ENCODE data around the gene OR3A2. TPM values are rescaled to one million over a fixed set of nuclear protein-coding genes. Genes with fewer than 3 reads are reported as not detected.
"Not testable (repeated sequence)": the region's sequence is repeated elsewhere in the genome, so short reads cannot be mapped to it uniquely, and the experiment has no call there.

OR3A2 gene
- not detected for total RNA-seq

DNA sequence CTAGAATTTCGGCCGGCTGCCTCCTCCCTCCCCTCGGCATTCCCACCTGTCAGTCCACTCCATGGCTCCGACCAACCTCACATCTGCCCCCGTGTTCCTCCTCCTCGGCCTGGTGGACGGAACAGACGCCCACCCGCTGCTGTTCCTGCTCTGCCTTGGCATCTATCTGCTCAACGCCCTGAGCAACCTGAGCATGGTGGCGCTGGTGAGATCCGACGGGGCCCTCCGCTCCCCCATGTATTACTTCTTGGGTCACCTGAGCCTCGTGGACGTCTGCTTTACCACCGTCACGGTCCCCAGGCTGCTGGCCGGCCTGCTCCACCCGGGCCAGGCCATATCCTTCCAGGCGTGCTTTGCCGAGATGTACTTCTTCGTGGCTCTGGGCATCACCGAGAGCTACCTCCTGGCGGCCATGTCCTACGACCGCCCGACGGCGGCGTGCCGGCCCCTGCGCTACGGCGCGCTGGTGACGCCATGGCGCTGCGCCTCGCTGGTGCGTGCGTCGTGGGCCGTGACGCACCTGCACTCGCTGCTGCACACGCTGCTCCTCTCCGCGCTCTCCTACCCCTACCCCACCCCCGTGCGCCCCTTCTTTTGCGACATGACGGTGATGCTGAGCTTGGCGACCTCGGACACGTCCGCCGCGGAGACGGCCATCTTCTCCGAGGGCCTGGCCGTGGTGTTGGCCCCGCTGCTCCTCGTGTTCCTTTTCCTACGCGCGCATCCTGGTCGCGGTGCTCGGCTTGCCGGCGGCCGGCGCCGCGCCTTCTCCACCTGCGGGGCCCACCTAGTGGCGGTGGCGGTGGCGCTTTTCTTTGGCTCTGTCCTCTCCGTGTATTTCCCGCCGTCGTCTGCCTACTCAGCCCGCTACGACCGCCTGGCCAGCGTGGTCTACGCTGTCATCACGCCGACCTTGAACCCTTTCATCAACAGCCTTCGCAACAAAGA, at the start of gene OR3A2:
OR3A2 (minus strand) TSS at position 440 of the 948 bp plus-strand sequence.
- ATAC-seq: no peak

- ATAC-seq: no peak
Observed at GRCh38 chr17:3433741-3434140, 47.6 kb upstream of the OR3A2 start, which contains the start of gene OR1E2. TSS of gene OR1E2 (minus strand) at chr17:3433841. CDS start at chr17:3433841, 0 bp downstream.

GRCh38 chr17:3433215-3433614, 47.1 kb upstream of the OR3A2 start:
- ATAC-seq: not testable (repeated sequence)

DNA sequence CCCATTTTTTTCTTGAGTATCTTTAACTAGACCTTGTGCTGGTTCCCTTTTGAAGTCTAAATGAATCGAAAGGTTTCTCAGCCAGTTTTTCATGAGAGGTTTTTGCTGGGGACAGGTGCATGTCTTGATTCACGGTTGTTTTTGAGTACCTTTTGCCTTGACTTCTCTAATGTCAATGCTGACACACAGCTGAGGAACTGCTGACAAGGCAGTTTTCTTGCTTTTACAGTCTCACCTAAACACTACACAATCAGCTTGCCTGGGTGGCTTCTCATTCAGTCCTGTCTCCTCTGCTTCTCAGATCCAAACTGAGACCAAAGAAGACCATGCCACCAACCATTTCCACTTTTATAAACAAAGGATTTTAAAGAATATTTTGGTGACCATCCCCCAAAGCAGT, 32.1 kb upstream of the OR3A2 start:
- no peak for ATAC-seq

GRCh38 chr17:3415610-3416009, 29.5 kb upstream of the OR3A2 start:
- ATAC-seq: no peak

- not testable (repeated sequence) for ATAC-seq
Observed at GRCh38 chr17:3412216-3412615, 26.1 kb upstream of the OR3A2 start.

DNA sequence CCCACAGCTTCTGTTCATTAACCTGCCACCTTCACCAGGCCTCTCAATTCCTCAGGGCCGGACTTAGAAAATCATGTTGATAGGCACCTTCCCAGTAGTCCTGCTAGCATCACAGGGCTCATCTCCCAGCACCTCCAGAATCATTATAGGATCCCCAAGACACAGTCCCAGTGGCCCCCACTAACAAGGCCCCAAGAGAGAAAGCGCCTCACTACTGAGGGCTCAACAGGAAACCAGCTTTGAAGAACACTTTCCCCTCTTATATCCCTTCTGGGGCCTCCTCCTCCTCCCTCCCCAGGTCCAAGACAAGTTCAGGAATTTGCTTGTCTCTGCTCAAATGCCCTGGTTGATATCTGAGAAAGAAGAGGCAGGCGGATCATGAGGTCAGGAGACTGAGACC, 25.0 kb upstream of the OR3A2 start, which contains the start of gene OR3A3:
OR3A3 (plus strand) TSS at position 301 of the 400 bp plus-strand sequence.
- ATAC-seq: no peak

- not testable (repeated sequence) for ATAC-seq
Observed at GRCh38 chr17:3403856-3404255, 17.7 kb upstream of the OR3A2 start.

DNA sequence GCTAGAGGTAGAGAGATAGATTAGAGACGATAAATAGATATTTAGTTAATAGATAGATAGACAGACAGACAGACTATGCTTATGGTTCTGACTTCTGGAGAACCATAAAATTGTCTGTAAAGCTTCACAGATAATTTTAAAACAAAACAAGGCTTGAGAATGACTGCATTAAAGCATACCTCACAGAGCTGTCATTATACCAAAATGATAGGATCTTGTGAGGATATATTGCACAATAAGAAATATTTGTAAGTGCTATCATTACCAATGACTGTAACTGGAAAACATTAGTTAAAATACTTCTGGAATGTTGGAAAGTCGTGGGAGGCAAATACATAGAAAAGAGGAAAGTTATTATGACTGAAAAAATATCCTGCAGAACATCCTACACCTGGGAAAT, 15.7 kb upstream of the OR3A2 start:
- ATAC-seq: no peak

DNA sequence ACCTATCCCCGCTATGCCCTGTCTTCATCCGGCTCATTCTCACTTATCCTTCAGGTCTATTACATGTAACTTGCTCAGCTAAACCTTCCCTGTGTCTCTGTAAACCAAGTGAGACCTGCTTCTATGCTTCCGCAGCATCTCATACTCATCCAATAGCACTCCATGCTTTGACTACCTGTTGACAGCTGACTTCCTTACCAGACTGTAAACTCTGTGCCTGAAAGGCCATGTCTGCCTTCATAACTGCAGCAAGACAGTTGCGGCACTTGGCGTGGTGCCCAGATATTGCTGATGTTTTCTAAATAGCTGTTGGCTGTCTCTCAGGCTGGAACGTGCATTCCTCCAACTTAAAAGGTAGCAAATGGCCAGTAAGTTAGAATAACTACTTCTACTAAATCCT, 13.9 kb upstream of the OR3A2 start:
- no peak for ATAC-seq

DNA sequence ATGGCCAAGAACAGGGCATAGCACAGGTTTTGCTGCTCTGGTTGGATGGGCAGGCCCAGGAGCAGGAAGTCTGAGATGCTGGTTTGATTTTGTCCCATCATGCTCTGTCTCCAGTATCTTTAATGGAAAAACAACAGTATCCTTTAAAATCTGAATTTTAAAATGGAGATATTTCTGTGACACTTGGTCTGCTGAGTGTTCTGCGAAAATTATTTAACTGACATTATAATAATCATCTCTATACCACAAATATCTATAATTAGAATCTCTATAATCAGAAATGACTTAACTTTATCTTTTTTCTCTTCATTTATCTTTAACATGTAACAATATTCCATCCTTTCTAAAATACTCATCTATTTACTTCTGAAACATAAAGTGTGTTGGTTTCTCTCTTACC, 12.2 kb upstream of the OR3A2 start, which contains the start of gene OR1E1:
OR1E1 (minus strand) TSS at position 101 of the 400 bp plus-strand sequence; CDS start at position 101, 0 bp downstream.
- ATAC-seq: no peak

DNA sequence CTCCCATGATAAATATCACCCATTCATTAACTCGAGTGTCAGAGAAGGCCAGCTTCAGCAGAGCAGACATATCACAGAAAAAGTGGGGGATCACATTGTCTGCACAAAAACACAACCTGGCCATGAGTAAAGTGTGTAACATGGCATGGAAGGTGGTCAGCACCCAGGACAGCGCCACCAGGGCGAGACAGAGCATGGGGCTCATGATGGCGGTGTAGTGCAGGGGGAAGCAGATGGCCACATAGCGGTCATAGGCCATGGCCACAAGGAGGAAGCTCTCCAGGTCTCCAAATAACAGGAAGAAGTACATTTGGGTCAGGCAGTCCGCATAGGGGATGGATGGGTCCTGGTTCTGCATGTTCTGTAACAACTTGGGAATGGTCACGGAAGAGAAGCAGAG, 11.7 kb upstream of the OR3A2 start:
- not testable (repeated sequence) for ATAC-seq

DNA sequence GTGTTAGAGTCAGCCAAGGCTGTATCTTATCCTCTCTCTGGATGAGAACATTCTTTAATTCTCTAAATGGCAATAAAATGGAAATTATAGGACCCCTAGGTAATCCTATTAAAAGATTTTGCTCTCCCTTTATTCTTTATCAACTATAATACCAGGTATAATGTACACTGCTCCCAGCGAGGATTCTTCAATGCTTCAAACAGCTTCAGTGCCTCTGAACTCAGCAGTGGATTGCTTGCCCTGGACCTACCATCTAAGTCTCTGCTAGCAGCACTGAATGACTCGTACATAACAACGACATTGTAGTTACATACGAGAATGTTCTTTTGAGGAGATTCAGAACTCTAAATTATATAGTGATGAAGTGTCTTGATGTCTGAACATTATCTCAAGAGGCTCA, 3.7 kb upstream of the OR3A2 start:
- no peak for ATAC-seq

GRCh38 chr17:3381957-3382356, 4.2 kb downstream of the OR3A2 start:
- ATAC-seq: no peak

- no peak for ATAC-seq
Observed at GRCh38 chr17:3378321-3378720, 7.8 kb downstream of the OR3A2 start.

DNA sequence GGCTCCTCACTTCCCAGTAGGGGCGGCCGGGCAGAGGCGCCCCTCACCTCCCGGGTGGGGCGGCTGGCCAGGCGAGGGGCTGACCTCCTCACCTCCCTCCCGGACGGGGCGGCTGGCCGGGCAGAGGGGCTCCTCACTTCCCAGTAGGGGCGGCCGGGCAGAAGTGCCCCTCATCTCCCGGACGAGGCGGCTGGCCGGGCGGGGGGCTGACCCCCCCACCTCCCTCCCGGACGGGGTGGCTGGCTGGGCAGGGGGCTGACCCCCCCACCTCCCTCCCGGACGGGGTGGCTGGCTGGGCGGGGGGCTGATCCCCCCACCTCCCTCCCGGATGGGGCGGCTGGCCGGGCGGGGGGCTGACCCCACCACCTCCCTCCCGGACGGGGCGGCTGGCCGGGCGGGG, 14.9 kb downstream of the OR3A2 start:
- ATAC-seq: not testable (repeated sequence)

- ATAC-seq: not testable (repeated sequence)
Observed at GRCh38 chr17:3342782-3343181, 43.3 kb downstream of the OR3A2 start.

- ATAC-seq: no peak
Observed at GRCh38 chr17:3335876-3336275, 50.2 kb downstream of the OR3A2 start.

- peak; percentile 70 for ATAC-seq
Observed at GRCh38 chr17:3318336-3318735, 67.8 kb downstream of the OR3A2 start.

DNA sequence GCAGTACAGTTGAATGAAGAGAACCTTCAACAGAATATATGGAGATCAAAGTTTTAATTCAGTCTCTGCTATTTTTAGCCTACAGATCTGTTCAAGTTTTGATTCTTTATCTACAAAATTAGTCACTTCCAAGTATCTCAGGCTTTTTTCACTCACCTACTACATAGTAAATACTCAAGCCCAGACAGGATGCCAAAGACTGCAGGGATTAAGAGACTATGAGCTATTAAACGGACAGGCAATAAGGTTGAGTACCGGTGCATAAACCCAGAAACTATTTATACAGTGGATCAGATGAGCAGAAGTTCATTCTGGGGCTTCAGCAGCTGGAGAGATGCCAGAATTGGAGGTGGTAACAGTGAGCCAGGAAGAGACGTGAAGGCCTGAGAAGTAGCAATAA, 69.3 kb downstream of the OR3A2 start:
- peak; percentile 26 for ATAC-seq

GRCh38 chr17:3308603-3309002, 77.5 kb downstream of the OR3A2 start:
- no peak for ATAC-seq

GRCh38 chr17:3298260-3298659, 87.8 kb downstream of the OR3A2 start, which contains the start of gene OR3A1:
TSS of gene OR3A1 (minus strand) at chr17:3298360. CDS start at chr17:3292582, 5,778 bp downstream.
- ATAC-seq: no peak

DNA sequence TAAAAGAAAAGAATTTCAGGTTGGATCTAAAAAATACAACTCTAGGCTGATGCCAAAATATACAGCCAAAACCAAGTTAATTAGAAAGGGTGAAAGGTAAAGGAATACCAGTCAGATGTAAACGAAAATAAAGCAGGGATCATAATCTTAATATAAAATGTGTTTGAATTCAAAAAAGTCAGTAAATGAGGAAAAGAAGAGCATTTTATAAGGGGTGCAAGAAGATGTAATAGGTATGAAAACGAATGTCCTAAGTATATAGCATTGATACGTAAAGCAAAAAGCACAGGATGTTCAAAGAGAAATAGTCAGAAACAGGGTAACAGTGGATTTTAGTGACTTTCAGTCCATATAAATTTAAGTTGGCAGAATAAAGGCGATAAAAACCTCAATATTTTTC, 90.5 kb downstream of the OR3A2 start:
- no peak for ATAC-seq

DNA sequence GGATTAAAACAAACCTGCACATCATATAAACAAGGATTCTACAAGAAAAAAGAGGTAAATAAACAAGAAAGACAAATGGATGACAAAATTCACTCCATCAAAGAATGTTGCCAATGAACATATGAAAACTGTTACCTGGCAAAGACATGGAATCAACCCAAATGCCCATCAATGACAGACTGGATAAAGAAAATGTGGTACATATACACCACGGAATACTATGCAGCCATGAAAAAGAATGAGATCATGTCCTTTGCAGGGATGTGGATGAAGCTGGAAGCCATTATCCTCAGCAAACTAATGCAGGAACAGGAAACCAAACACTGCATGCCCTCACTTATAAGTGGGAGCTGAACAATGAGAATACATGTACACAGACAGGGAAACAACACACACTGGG, 92.6 kb downstream of the OR3A2 start:
- ATAC-seq: not testable (repeated sequence)

Measured in esophagus mucosa (tissue), 1 donor.